GM06990 (cell line): ENCODE measurements around the gene CIZ1.

Experiments used
- DNase-seq: peaks from one replicate; pipeline ENCODE4 v3.0.0-alpha.2; 2011; ENCODE audit not compliant: insufficient read length; ENCODE audit errors: extremely low read depth
- H3K27me3 ChIP-seq: replicated peaks from 2 replicates; pipeline ENCODE4 v1.6.0; 2011; ENCODE audit warnings: low read length; ENCODE audit not compliant: control insufficient read depth, insufficient read depth
- H3K36me3 ChIP-seq: 2 replicates; pipeline ENCODE4 v1.5.1; 2011; ENCODE audit warnings: low read length; ENCODE audit not compliant: control insufficient read depth, insufficient read depth
- H3K4me3 ChIP-seq: replicated peaks from 2 replicates; pipeline ENCODE4 v1.5.1; 2011; ENCODE audit warnings: low read depth, mild to moderate bottlenecking, control low read depth, low read length
- CTCF ChIP-seq: IDR thresholded peaks from 2 replicates; pipeline ENCODE4 v1.5.1; 2011; ENCODE audit warnings: low read length, control low read depth, mild to moderate bottlenecking, inconsistent platforms; ENCODE audit not compliant: insufficient read depth, poor library complexity, severe bottlenecking

CIZ1 gene

GRCh38 chr9:128214571-128215490, 23.5 kb upstream of the CIZ1 start:
- TF ChIP-seq CTCF, result no peak
- DNase-seq, result no peak
- Histone ChIP-seq H3K27me3 (no peaks in the 10 kb centered on the region), H3K36me3 (no peaks in the 10 kb centered on the region), H3K4me3 (no peak overlapping the region)

- Histone ChIP-seq H3K27me3 (no peaks in the 10 kb centered on the region), H3K36me3 (no peaks in the 10 kb centered on the region), H3K4me3 (no peak overlapping the region)
- DNase-seq, result no peak
- no peak for TF ChIP-seq CTCF
Measured at GRCh38 chr9:128213746-128214497, 22.6 kb upstream of the CIZ1 start.

- no peaks in the 10 kb centered on the region for H3K27me3 ChIP-seq
- H3K4me3 ChIP-seq, result no peak overlapping the region
- no peaks in the 10 kb centered on the region for H3K36me3 ChIP-seq
- TF ChIP-seq CTCF, result no peak
- DNase-seq, result no peak
Measured at GRCh38 chr9:128211981-128212281, 20.6 kb upstream of the CIZ1 start.

GRCh38 chr9:128211186-128211980, 20.0 kb upstream of the CIZ1 start:
- no peaks in the 10 kb centered on the region; the same call in 1 of the 2 replicates for H3K27me3 ChIP-seq
- H3K4me3 ChIP-seq, result no peak overlapping the region
- no peak for DNase-seq
- TF ChIP-seq CTCF, result no peak
- H3K36me3 ChIP-seq, result no peaks in the 10 kb centered on the region

- no peak for DNase-seq
- H3K27me3 ChIP-seq, result peaks cover 4% of the 10 kb centered on the region
- no peaks in the 10 kb centered on the region for H3K36me3 ChIP-seq
- no peak for TF ChIP-seq CTCF
- no peak overlapping the region for H3K4me3 ChIP-seq
Measured at GRCh38 chr9:128208946-128209669, 17.7 kb upstream of the CIZ1 start.
